ENCODE measurements around the gene SAP25. TPM values are rescaled to one million over a fixed set of nuclear protein-coding genes. Genes with fewer than 3 reads are reported as not detected.

SAP25 gene
- total RNA-seq, 1 experiment from 2014 or later, result not detected

DNA sequence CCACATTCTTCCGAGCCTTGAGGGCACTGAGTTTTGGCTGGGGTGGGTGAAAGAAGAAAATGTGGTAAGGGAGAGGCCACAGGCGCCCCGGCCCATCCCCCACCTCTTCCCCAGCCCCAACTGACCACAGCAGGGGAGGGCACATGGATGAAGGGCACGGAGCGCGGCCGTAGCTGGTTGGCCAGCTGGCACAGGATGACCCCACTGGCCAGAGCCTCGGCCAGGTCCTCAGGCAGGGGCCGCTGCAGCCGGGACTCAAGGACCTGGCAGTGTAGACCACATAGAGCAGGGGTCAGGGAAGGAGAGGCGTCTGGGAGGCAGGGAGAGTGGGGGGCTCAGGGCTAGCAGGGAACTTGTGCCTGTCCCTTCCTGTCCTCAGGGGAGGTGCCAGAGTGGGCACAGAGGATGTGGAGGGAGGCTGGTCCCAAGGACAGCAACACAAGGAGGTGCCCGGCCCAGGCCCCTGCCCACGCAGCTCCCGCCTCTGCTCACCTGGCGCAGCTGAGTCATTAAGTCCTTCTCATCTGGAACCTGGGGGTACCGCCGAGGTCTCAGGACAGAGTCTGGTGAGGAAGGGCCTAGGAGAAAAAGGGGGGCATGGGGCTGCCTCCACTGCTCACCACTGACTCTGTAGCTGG, 2.2 kb upstream of the SAP25 start:
- H3K4me3 ChIP-seq, result no peak overlapping the region
- no peak overlapping the region for H3K27ac ChIP-seq
- no peak for DNase-seq (ENCODE audit: low read depth in 1 of 2, low spot score in 2 of 2)
- peaks cover 70% of the 10 kb centered on the region for H3K36me3 ChIP-seq
- no peaks in the 10 kb centered on the region; the same call in 1 of the 2 replicates for H3K27me3 ChIP-seq (replicated peaks)
- H3K4me1 ChIP-seq (replicated peaks), result no peaks in the 10 kb centered on the region
- H3K9me3 ChIP-seq (replicated peaks), result no peaks in the 10 kb centered on the region

DNA sequence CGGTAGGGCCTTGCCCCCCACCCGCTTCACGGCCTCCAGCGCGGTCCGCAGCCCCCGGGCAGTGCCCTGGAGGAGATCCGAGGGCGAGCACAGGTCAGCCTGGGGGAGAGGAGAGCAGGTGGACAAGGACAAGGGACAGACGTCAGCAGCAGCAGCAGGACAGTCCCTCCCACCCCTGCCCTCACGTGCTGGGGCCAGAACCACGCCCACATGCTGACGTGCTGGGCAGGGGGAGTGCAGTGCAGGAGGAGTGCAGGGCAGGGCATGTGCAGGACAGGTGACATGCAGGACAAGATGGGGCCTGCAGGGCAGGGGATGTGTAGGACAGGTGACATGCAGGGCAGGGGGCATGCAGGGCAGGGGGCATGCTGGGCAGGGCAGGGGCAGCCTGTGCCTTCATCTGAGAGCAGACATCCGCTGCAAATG, 1.5 kb upstream of the SAP25 start:
- Histone ChIP-seq H3K27me3 (replicated peaks) (peaks cover 3% of the 10 kb centered on the region), H3K9me3 (replicated peaks) (no peaks in the 10 kb centered on the region), H3K4me3 (no peak overlapping the region), H3K27ac (no peak overlapping the region), H3K4me1 (replicated peaks) (peaks cover 4% of the 10 kb centered on the region), H3K36me3 (peaks cover 63% of the 10 kb centered on the region)
- DNase-seq (ENCODE audit: low read depth in 1 of 2, low spot score in 2 of 2), result no peak

DNA sequence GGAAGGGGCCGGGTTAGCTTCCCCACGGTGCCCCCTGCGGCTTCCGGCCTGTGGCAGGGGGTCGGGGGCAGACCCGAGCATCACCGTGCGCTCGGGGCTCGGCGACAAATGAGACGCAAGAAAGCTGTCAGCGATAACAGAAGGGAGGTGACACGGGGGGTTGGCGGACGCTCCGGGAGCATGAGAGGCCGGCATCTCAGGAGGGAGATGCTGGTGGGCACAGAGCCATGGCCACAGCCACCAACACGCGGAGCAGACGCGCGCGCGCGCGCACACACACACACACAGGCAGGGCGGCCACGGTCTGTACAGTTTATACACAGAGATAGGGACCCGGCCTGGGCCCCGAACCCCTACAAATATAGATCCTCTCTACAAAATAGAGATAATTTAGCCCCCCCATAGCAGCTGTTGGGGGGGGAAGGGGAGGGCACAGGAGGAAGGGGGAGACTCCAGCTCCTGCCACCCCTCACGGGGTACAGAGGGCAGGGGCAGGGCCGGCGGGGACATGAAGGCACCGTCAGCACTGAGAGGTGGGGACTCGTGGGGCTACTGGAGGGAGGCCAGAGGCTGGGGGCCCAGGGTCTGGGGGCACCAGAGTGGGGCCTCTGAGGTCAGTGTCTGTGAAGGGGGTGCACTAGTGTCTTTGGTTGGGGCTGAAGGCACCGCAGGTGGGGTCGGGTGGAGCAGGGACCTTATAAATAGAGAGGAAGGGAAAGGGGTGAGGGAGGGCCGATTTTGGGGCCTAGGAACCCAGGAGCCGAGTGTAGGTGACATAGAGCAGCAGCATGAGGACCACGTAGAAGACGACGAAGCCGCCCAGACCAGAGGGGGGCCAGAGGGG, 884 bp upstream of the SAP25 start:
- Histone ChIP-seq H3K4me3 (no peak overlapping the region), H3K27me3 (replicated peaks) (peaks cover 10% of the 10 kb centered on the region), H3K4me1 (replicated peaks) (peaks cover 10% of the 10 kb centered on the region), H3K9me3 (replicated peaks) (0 out of 2 replicates have a peak, but pooled peaks cover 3% of the 10 kb centered on the region), H3K36me3 (peaks cover 57% of the 10 kb centered on the region), H3K27ac (no peak overlapping the region)
- no peak for DNase-seq (ENCODE audit: low read depth in 1 of 2, low spot score in 2 of 2)

GRCh38 chr7:100572949-100573675, 588 bp downstream of the SAP25 start:
- Histone ChIP-seq H3K27ac (no peak overlapping the region), H3K27me3 (replicated peaks) (peaks cover 17% of the 10 kb centered on the region), H3K9me3 (replicated peaks) (0 out of 2 replicates have a peak, but pooled peaks cover 3% of the 10 kb centered on the region), H3K4me3 (no peak overlapping the region), H3K4me1 (replicated peaks) (peaks cover 13% of the 10 kb centered on the region), H3K36me3 (peaks cover 42% of the 10 kb centered on the region)
- DNase-seq (ENCODE audit: low read depth in 1 of 2, low spot score in 2 of 2), result no peak

GRCh38 chr7:100572281-100572948, 1.3 kb downstream of the SAP25 start:
- 0 out of 2 replicates have a peak, but pooled peaks cover 3% of the 10 kb centered on the region for H3K9me3 ChIP-seq (replicated peaks)
- H3K27me3 ChIP-seq (replicated peaks), result peaks cover 17% of the 10 kb centered on the region
- H3K36me3 ChIP-seq, result peaks cover 35% of the 10 kb centered on the region
- no peak overlapping the region for H3K4me3 ChIP-seq
- peaks cover 13% of the 10 kb centered on the region for H3K4me1 ChIP-seq (replicated peaks)
- DNase-seq (ENCODE audit: low read depth in 1 of 2, low spot score in 2 of 2), result no peak
- no peak overlapping the region for H3K27ac ChIP-seq

GRCh38 chr7:100571829-100572116, 1.9 kb downstream of the SAP25 start:
- Histone ChIP-seq H3K36me3 (peaks cover 29% of the 10 kb centered on the region), H3K27ac (no peak overlapping the region), H3K27me3 (replicated peaks) (peaks cover 17% of the 10 kb centered on the region), H3K4me3 (no peak overlapping the region), H3K9me3 (replicated peaks) (0 out of 2 replicates have a peak, but pooled peaks cover 3% of the 10 kb centered on the region), H3K4me1 (replicated peaks) (peaks cover 13% of the 10 kb centered on the region)
- DNase-seq (ENCODE audit: low read depth in 1 of 2, low spot score in 2 of 2), result no peak

DNA sequence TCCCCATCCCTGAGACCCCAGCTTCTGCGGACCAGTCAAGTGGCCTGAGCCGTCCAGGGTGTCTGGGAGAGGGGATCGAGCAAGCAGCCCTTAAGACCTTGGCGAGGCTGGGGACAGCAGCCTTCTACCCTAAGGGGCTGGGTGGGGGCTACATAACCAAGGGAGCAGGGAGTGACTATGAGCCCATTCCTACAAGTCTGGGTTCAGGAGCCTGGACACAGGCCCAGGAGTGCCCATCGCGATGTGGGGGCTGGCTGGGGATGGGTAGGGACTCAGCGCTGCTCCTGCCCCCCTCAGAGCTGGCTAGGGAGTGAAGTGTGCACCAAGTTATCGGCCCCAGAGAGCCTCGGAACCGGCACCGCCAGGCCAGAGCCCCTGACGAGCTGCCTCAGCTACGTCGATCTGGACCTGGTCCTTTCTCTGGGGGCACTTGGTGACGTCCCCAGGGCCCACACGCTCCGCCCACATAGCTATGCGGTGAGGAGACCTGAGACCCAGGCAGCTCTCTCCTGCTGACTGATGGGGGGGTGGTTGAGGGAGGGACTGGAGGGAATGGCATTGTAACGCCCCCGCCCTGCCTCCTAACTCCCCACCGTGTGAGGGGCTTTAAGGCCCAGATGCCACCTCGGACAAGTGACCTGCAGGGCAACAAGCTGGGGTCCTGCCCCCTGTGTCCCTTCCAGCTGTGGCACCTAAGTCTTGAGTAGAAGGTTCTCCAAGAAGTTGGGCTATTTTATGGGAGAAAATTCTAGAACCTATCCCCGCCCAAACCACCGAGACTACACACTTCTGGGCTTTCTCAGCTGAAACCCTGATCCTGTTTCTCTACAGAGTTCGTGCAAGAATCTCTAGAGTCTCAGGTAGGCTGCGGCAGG, 2.5 kb downstream of the SAP25 start:
- H3K4me3 ChIP-seq, result no peak overlapping the region
- no peak for DNase-seq (ENCODE audit: low read depth in 1 of 2, low spot score in 2 of 2)

DNA sequence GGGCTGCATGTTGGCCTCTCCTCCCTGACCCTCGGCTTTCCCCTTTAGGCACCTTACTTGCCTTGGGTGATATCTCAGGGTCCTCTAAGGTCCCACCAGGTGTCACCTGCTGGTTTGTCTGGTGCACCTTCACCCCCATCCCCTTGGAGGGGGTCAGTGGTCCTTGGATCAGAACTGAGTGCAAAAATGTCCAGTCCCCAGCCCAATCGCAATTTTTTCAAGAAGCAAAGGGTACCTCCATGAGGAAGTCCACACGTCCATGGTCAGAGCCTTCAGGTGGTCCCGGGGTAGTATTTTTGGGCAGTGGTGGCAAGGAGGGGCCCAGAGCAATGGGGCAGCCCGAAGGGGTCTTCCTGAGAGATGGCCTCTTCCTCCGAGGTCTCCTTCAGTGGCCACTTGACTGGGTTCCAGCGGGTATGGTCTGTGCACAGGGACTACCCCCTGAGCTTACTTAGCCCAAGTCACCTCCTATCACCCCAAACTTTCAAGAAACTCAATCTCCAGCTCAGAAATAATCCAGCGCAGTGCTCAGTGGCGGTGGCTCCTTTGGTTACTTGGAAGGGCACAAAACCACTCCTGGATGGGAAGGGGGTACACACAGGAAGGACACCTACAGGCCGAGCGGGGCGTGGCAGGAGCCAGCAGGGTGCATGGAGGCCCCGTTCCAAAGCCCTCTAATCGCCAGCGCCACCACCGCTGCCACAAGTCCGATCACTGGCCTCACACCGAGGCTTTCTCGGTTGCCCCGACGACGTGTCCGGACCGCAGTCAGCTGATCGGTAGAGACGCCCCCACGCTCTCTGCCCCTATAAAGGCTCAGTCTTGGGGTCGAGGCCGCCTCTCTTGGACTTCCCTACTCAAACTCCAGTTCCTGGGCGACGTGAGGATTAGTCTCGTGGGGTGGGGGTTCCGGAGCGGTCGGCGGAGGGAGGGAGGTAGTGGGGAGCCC, 4.5 kb downstream of the SAP25 start:
- DNase-seq (ENCODE audit: low read depth in 1 of 2, low spot score in 2 of 2), result peak; percentile 48 to 71
- H3K4me1 ChIP-seq (replicated peaks), result peaks cover 13% of the 10 kb centered on the region
- H3K27me3 ChIP-seq (replicated peaks), result peaks cover 17% of the 10 kb centered on the region
- no peak overlapping the region for H3K27ac ChIP-seq
- peak overlapping the region; percentile 17; the same call in 1 of the 2 replicates for H3K4me3 ChIP-seq
- 0 out of 2 replicates have a peak, but pooled peaks cover 3% of the 10 kb centered on the region for H3K9me3 ChIP-seq (replicated peaks)
- peaks cover 13% of the 10 kb centered on the region for H3K36me3 ChIP-seq

More for the DNA sequence above, 2.5 kb downstream of the SAP25 start:
- H3K4me1 ChIP-seq (replicated peaks), result peaks cover 13% of the 10 kb centered on the region
- no peak overlapping the region for H3K27ac ChIP-seq
- H3K9me3 ChIP-seq (replicated peaks), result 0 out of 2 replicates have a peak, but pooled peaks cover 3% of the 10 kb centered on the region
- H3K36me3 ChIP-seq, result peaks cover 23% of the 10 kb centered on the region
- peaks cover 17% of the 10 kb centered on the region for H3K27me3 ChIP-seq (replicated peaks)

DNA sequence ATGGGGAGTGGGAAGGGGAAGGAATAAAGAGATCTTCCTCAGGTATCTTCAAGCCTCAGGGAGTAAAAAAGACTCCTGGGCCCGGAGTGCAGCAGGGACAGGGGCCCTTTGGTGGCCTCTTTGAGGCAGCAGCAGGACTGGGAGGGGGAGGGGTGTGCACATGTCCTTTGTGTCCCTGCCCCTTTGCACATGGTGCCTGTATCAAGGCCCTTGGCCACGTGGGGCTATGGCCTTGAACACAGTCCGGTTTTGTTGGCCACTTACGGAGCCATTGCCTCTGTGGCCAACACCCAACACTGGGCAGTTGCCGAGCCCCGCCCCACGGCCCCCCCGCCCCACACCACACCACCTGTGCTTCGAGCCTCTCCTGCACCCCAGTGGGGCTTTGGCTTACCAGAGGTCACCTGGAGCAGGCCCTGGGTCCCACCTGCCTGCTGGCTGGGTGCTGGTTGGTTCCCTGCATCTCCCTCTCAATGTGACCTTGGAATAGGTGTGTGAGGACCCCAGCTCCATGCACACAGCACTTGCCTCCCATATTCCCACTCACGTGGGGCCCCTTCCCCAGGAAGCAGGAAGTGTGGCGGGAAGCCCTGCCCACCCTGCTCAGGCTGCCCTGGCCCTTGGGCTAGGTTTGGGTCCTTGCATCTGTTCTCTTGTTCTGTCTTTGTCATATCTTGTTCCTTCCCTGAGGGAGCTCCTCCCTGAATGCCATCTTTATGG, 5.4 kb downstream of the SAP25 start:
- Histone ChIP-seq H3K36me3 (peaks cover 16% of the 10 kb centered on the region), H3K4me3 (no peak overlapping the region), H3K27ac (no peak overlapping the region), H3K27me3 (replicated peaks) (peaks cover 17% of the 10 kb centered on the region), H3K4me1 (replicated peaks) (peaks cover 16% of the 10 kb centered on the region), H3K9me3 (replicated peaks) (0 out of 2 replicates have a peak, but pooled peaks cover 3% of the 10 kb centered on the region)
- no peak for DNase-seq (ENCODE audit: low read depth in 1 of 2, low spot score in 2 of 2)

GRCh38 chr7:100567751-100568175, 5.9 kb downstream of the SAP25 start:
- H3K9me3 ChIP-seq (replicated peaks), result 0 out of 2 replicates have a peak, but pooled peaks cover 3% of the 10 kb centered on the region
- DNase-seq (ENCODE audit: low read depth in 1 of 2, low spot score in 2 of 2), result no peak
- no peak overlapping the region for H3K4me3 ChIP-seq
- no peak overlapping the region for H3K27ac ChIP-seq
- peaks cover 17% of the 10 kb centered on the region for H3K27me3 ChIP-seq (replicated peaks)
- peaks cover 16% of the 10 kb centered on the region for H3K4me1 ChIP-seq (replicated peaks)
- peaks cover 21% of the 10 kb centered on the region for H3K36me3 ChIP-seq

DNA sequence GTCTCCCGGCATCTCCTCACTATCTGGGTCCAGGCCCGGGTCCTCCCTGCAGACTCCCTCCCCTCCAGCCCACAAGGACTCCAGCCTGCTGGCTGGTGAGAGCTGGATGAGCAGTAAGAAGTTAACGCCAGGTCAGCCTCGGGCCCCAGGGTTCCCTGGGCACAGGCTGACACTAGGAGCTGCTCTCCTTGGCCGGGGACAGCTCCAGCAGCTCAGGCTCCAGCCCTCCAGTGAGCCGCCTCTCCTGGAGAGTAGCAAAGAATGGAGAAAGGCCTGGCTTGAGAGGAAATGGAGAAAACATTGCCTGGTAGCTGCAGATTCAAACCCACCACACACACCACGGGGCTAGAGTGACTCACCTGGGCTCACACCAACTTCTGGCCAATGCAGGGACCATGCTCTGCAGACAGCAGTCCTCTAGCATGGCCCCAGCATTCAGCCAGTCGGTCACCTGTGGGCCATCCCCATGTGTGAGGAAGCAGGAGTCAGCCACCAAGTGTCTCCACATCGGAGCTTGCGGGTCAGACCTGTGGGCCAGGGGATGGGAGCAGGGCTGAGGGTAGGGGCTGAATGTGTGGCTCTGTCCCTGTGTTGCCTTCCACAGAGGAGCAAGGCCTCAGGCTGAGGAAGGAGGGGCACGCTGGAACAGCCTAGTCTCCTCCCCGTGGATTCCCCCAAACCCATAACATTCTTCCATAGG, 6.5 kb downstream of the SAP25 start:
- Histone ChIP-seq H3K36me3 (peaks cover 27% of the 10 kb centered on the region), H3K27ac (no peak overlapping the region), H3K4me3 (no peak overlapping the region), H3K9me3 (replicated peaks) (0 out of 2 replicates have a peak, but pooled peaks cover 3% of the 10 kb centered on the region), H3K27me3 (replicated peaks) (peaks cover 17% of the 10 kb centered on the region), H3K4me1 (replicated peaks) (peaks cover 16% of the 10 kb centered on the region)
- no peak for DNase-seq (ENCODE audit: low read depth in 1 of 2, low spot score in 2 of 2)

Measured in SJSA1 (cell line).